HS-5 (cell line): ENCODE measurements around the gene LIMCH1.
"Not testable (repeated sequence)": the region's sequence is repeated elsewhere in the genome, so short reads cannot be mapped to it uniquely, and the experiment has no call there.

ENCODE experiments used
- DNase-seq: peaks from one replicate; pipeline ENCODE4 v3.0.0-alpha.2; 2012; ENCODE audit warnings: low read depth

LIMCH1 gene

GRCh38 chr4:41643331-41643730 lies 105.4 kb downstream of the LIMCH1 start:
- DNase-seq, result no peak

- DNase-seq, result no peak
These were observed 106.4 kb downstream of the LIMCH1 start for GRCh38 chr4:41644288-41644914.

GRCh38 chr4:41644915-41645295 lies 106.9 kb downstream of the LIMCH1 start:
- no peak for DNase-seq

DNA sequence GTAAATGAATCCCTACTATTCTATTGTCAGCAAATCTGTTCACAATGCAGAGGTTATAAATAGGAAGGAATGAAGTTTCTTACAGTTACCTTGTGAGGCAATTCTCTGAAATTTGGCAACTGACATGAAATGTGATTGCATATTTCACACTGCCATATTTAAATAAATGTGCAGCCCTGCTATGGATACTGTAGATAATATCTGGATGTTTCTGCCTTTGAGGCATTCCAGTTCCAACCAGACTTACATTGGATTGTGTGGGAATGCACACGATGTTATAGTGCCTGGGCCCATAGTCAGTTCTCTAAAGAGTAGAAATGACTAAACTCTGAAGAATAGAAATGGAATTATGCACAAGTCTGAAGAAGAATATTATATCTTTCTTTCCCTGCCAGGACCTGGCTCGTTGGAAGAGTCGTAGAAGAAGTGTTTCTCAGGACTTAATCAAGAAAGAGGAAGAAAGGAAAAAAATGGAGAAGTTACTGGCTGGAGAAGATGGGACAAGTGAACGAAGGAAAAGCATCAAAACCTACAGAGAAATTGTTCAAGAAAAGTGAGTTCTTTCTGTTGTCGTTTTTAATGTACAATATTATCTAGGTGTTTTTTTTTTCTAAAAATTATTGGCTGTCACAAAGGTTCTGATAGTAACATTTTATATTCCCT lies 107.9 kb downstream of the LIMCH1 start:
- DNase-seq, result no peak

DNA sequence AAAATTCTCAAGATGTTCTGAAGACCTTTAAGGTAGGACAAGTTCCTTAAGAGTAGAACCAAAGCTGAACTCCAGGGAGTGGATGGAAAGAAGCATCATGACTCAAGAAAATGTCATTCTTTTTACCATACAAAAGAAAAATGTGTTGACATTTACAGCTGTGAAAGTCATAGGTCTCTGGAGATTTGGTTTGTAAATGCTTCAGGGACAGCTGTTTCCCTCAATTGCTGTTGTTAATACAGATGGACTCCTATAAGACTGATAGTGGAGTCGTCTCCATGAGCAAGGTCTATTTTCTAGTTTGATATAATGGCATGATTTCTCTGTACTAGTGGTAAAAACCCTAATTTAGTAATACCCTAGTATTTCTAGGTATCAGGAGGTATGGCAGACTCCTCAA lies 108.9 kb downstream of the LIMCH1 start:
- DNase-seq, result no peak

DNA sequence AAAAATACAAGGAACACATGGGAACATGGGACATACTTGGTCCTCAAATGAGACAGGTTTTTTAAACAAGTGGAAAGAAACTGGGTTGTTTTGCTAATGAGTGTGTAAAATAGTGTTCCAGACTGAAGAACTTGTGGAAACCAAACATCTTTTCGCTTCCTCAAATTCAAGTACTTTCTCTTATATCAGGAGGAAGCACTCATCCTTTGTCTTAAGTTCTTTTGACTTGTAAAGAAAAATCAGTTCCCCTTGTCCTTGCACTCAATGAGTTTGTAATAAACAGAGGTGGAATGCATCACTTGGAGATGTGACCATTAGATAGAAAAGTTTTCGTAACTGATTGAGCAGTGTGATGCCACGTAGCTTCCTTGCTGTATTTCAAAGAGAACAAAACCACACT lies 109.4 kb downstream of the LIMCH1 start:
- no peak for DNase-seq

- not testable (repeated sequence) for DNase-seq
These were observed 113.2 kb downstream of the LIMCH1 start for GRCh38 chr4:41651150-41651549.

GRCh38 chr4:41652971-41653370 lies 115.0 kb downstream of the LIMCH1 start:
- DNase-seq, result no peak

- DNase-seq, result no peak
These were observed 115.6 kb downstream of the LIMCH1 start for GRCh38 chr4:41653523-41653922.

GRCh38 chr4:41655177-41655576 lies 117.2 kb downstream of the LIMCH1 start:
- no peak for DNase-seq

GRCh38 chr4:41656106-41656505 lies 118.1 kb downstream of the LIMCH1 start:
- DNase-seq, result no peak

DNA sequence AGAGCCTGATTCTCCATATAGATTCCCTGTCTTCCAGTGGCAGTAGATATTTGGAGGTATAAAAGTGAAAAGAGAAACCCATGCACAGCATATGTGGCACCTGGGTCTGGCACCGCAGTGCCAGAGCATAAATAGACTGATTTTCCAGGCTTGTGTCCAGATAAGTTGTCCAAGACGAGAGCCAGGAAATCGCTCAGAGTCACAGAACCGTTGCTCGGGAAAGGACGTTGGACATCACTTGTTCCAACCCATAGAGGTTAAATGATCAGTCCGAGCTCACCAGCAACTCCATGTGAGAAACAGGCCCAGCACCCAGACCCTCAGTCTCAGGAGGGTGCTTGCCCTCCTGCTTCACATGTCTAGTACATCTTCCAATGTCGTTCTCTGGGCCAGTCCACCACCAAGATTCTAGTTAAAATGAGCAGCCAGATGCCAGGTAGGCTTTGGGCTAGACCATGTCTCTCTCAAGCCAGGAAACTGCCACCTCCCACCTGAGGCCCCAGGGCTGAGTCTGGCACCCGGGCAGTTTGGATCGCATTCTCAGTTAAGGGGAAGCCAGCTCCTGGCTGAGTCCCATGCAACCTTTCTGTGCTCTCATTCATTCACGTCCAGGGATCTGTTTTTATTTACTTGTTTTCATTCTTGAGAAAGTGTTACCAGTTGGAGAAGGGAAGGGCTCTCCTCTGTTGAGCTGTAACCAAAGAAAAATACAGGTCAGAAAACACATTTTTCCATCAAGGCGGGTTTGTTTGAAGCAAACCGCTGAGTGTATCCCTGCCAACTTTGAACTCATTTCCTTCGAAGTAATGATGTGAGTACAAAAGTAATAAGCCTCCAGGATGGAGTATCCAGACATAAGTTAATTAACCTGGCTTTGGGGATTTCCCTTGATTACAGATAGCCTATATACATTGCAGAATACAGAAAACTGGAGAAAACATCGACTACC lies 118.9 kb downstream of the LIMCH1 start:
- DNase-seq, result no peak

GRCh38 chr4:41657561-41657960 lies 119.6 kb downstream of the LIMCH1 start:
- no peak for DNase-seq

DNA sequence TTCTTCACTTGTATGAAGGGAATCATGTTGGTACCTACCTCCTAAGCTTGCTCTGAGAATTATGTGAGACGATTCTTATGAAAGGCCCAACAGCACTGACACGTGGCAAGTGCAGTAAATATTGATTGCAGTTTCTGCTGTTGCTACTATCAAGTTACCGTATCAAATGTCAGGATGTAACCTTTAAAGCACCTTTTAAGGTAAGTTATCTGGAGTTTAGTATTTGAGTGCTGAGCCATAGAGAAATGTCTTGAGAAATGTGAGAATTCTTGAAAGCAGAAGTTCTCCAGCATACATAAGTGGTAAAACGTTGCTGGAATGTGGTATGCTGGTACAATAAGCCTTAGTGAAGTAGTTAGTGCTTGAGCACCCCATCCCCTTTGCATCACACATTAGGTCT lies 120.2 kb downstream of the LIMCH1 start:
- no peak for DNase-seq

GRCh38 chr4:41660352-41660751 lies 122.4 kb downstream of the LIMCH1 start:
- DNase-seq, result no peak

DNA sequence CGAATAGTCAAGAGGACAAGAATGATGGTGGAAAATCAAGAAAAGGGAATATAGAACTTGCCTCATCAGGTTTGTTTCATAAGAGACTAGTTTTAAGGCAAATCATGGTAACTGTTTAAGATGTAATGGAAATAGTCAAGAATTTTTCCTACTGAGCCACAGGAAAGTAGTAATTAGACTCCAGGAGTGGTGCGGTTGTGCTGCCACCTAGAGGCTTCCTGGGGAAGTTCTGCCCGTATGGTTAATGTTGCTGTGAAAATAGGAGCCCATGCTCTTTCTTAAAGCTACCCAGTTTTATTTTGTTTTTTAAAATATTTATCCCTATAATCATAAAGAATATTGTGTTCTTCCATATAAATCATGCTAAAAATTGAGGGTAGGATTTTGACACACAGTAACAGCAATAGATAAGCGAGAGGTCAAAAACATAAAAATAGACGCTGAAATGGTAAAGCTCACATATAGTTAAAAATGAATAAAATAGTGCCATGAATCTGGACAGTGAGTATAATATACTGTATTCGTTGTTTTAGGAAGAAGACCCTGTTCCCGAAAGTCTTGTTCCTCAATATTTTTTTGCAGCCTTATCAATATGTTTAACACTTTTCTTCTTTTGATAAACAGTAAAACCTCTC lies 123.6 kb downstream of the LIMCH1 start:
- no peak for DNase-seq

DNA sequence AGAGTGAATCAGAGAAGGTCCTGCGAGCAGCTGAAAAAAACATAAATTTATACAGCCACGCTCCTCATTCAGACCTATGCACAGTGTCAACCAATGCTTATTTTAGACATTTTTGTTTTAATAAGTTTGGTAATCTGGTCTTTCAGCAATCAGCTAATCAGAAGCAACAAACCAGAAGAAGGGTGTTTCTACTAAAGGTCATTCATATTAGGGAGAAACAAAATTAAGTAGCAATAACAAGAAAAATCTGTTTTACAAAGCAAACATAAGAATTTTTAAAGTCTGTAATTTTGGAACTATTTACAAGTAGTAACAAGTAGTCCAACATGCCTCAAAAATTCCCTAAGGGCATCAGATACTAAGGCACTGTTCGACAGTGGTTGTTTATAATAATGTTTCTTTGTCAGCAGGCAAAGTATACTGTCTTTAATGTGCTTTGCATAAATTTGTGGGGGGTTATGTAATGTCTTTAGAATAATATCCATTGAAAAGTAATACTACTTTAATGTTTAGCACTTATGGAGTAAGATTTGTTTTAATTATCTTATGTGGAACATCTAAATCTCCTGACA lies 127.8 kb downstream of the LIMCH1 start:
- DNase-seq, result no peak

- no peak for DNase-seq
These were observed 130.1 kb downstream of the LIMCH1 start for GRCh38 chr4:41668024-41668423.

DNA sequence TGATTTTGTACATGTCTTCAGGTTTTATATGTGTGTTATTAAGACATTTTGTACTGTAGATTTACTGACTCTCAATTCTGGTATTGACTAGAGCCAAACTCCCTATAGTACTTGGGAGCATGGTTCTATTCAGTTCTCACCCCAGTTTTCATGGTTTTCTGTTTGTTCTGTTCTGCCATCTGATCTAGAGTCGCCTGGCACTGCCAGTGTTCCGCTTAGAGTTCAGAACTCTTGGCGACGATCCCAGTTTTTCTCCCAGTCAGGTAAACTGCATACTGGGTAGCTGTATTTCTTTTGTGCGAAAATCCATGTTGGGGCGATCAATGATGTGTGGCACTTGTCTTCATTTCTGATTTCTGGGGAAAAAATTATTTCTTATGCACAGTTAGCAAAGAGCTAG lies 132.6 kb downstream of the LIMCH1 start:
- DNase-seq, result no peak

DNA sequence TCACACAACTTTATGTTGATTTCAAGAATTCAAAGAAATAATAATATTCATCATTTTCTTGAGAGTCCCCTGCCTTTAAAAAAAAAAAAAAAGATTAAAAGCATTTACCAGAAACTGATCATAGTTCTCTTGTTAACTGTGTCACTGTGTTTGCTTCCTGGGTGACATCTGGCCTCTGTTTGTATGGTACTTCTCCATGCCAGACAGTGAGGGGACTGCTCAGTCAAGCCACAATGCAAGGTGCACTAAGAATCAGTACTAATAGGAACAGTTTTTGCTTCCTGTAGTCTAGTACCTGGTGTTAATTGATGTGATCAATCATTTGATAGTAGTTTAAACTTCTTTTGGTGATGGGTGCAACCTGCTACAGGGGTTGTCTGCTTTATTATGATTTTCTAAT lies 133.0 kb downstream of the LIMCH1 start:
- DNase-seq, result no peak

DNA sequence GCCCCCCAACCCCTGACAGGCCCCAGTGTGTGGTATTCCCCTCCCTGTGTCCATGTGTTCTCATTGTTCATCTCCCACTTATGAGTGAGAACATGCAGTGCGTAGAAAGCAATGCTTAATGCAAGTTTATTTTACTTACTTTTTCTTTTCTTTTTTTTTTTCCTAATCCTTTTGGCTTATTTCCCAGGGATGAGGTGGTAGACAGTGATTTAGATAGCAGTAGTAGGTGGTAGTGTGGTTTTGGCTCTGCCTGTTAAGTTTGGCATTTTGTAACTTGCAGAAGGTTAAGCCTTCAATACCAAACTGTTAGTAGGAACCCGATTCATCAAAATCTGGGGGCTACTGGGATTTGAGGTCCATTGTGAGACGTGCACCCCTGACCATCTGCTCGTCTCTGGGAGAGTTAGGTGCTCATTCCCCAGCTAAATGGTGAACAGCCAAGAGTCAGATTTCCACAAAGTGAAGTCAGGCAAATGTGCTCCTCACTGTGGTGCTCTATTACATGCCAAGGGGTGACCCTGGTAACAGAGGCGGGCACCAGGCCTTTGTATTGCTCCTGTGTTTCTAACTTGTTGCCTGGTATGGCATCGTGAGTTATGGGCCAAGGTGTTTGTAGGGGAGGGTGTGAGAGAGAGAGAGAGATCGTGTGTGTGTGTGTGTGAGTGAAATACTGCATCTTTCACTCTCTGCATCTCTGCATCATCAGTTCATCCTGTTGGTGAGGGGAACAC lies 140.3 kb downstream of the LIMCH1 start:
- no peak for DNase-seq
